Measurements from ENCODE around the gene SH2D3A. TPM values are rescaled to one million over a fixed set of nuclear protein-coding genes. Genes with fewer than 3 reads are reported as not detected.
A peak's percentile ranks its signal among the peaks of the same experiment; 100 is the strongest.

SH2D3A gene
- total RNA-seq, 4 donors from 2014 or later, result 41.4 to 127 (median 55.5) TPM

- Histone ChIP-seq H3K36me3 (no peaks in the 10 kb centered on the region), H3K9me3 (no peaks in the 10 kb centered on the region), H3K4me3 (no peak overlapping the region), H3K4me1 (peaks cover 23 to 40% (median 24%) of the 10 kb centered on the region in 4 donors), H3K27ac (no peak overlapping the region), H3K27me3 (no peaks in the 10 kb centered on the region)
- no peak for DNase-seq
- no peak for TF ChIP-seq EP300 (IDR thresholded peaks at IDR 0.05; ENCODE audit: low read depth)
- no peak for TF ChIP-seq POLR2AphosphoS5 (IDR thresholded peaks at IDR 0.05)
- no peak for TF ChIP-seq POLR2A (IDR thresholded peaks at IDR 0.05)
- no peak for TF ChIP-seq CTCF (IDR thresholded peaks at IDR 0.05)
- intact Hi-C loops (cut with DNase I; ENCODE audit: low total_unique reads) (no loop called here), in situ Hi-C loops (cut with MboI; ENCODE audit: low pct_ligation_motif_present in 1 of 4, low pct_unique_long_range_greater_than_20kb in 1 of 4, low sequenced_read_pairs in 3 of 4) (loop anchor here in 2 of 4 donors (10.0 to 25.0 kb wide), 2 partner anchors 128 to 209 kb away; no protein-coding TSS in a partner anchor)
- 80% methylated on average over 20 of the region's 20 CpGs; no CpG with 5 or more reads in 1 of the 2 donors for WGBS, 2 donors (ENCODE audit: low coverage in 1 of 2)
These were observed 33.0 kb downstream of the SH2D3A start for GRCh38 chr19:6734096-6734696.

GRCh38 chr19:6733338-6734095 lies 33.7 kb downstream of the SH2D3A start:
- WGBS, 2 donors (ENCODE audit: low coverage in 1 of 2), result 93 to 100% methylated on average over 1 to 23 of the region's 29 CpGs
- no peak overlapping the region for H3K4me3 ChIP-seq
- H3K27ac ChIP-seq, result no peak overlapping the region
- H3K9me3 ChIP-seq, result no peaks in the 10 kb centered on the region
- in situ Hi-C loops (cut with MboI; ENCODE audit: low pct_ligation_motif_present in 1 of 4, low pct_unique_long_range_greater_than_20kb in 1 of 4, low sequenced_read_pairs in 3 of 4) (loop anchor here in 2 of 4 donors (10.0 to 25.0 kb wide), 2 partner anchors 129 to 209 kb away; no protein-coding TSS in a partner anchor), intact Hi-C loops (cut with DNase I; ENCODE audit: low total_unique reads) (no loop called here)
- H3K36me3 ChIP-seq, result no peaks in the 10 kb centered on the region
- TF ChIP-seq POLR2AphosphoS5 (IDR thresholded peaks at IDR 0.05), result no peak
- peak in 2 of 5 experiments; percentile 18 to 22 for TF ChIP-seq CTCF (IDR thresholded peaks at IDR 0.05)
- no peak for DNase-seq
- H3K27me3 ChIP-seq, result no peaks in the 10 kb centered on the region
- H3K4me1 ChIP-seq, result peaks cover 16 to 38% (median 17%) of the 10 kb centered on the region in 4 donors

GRCh38 chr19:6732803-6733337 lies 34.4 kb downstream of the SH2D3A start:
- DNase-seq, result no peak
- in situ Hi-C loops (cut with MboI; ENCODE audit: low pct_ligation_motif_present in 1 of 4, low pct_unique_long_range_greater_than_20kb in 1 of 4, low sequenced_read_pairs in 3 of 4), result loop anchor here in 2 of 4 donors (10.0 to 25.0 kb wide), 2 partner anchors 129 to 208 kb away; no protein-coding TSS in a partner anchor

More at GRCh38 chr19:6732803-6733337, 34.4 kb downstream of the SH2D3A start:
- no peaks in the 10 kb centered on the region for H3K36me3 ChIP-seq
- intact Hi-C loops (cut with DNase I; ENCODE audit: low total_unique reads), result no loop called here
- H3K4me1 ChIP-seq, result peaks cover 10 to 31% (median 11%) of the 10 kb centered on the region in 4 donors
- no peak overlapping the region for H3K4me3 ChIP-seq
- no peaks in the 10 kb centered on the region for H3K27me3 ChIP-seq
- TF ChIP-seq POLR2AphosphoS5 (IDR thresholded peaks at IDR 0.05) (no peak), POLR2A (IDR thresholded peaks at IDR 0.05) (no peak), CTCF (IDR thresholded peaks at IDR 0.05) (no peak), EP300 (IDR thresholded peaks at IDR 0.05; ENCODE audit: low read depth) (no peak)
- H3K27ac ChIP-seq, result no peak overlapping the region
- 86 to 95% methylated on average over 8 to 21 of the region's 21 CpGs for WGBS, 2 donors (ENCODE audit: low coverage in 1 of 2)
- H3K9me3 ChIP-seq, result no peaks in the 10 kb centered on the region
